SKM-1 treated with dmso at 0.1 percent for 144 hours (cell line): ENCODE data around the gene ERC2.

ENCODE experiments used
- DNase-seq: peaks from one replicate; lab custom pipeline; 2025; ENCODE audit not compliant: unreplicated experiment; lab: John Stamatoyannopoulos, UW

Gene ERC2

DNA sequence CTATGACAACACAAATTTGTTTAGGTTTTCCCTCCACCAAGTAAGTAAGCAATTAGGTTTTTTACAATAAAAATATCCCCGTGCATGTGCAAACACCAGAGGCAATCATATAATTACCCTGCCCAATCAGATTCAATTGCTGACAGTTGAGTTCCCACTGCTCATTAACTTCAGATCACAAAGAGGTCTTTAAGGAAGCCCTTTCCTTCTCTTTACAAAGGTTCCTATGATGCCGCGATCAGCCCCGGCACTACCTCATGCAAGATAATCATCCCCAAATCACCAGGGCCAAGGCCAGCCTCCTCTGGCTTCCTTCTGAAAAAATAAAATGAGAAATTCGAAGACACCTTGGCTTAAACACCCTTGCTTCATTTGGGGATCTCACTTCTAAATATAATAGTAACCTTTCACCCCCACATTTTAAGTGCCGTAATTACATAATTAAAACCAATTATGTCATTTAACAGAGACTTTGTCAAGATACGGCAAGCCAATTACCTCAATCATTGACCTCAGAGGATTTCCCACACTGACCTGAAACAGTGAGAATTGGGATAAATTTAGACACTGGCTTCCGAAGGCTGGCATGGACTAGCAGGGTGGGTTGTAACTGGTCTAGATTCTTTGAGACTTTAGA lies 859.8 kb downstream of the ERC2 start:
- no peak for DNase-seq

DNA sequence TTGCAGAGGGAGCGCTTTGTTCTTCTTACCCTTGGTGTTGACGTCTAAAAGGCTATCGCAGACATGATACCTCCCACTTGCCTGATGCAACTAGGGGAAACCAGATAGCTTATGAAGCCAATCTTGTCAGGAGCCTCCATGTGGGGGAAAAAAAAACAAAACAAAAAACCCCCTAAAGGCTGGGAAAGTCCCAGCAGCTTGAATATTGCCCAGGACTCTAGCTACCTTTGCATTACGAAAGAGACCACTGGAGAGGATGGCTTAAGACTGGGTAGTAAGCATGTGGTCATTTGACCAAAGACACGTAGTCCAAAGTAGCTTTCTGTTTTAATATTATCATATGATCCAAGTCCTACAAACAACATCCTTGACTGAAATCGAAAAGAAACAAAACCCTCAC lies 860.4 kb downstream of the ERC2 start:
- no peak for DNase-seq

DNA sequence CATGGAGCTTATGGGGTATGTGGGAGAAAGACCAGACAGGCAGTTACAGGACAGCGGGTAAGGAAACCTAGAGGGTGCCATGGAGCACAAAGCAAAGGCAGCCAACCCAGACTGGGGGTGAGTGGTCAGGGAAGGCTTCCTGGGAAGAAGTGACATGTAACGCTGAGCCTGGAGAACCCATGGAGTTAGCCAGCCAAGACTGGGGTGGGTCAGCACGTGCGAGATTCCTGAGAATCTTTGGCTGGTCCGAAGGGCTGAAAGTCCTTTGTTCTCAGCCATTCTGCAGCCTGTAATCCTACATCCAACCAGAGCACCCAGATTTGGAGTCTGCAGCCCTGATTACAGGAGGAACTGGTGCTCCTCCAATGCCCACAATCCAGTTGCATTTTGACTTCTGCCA lies 861.1 kb downstream of the ERC2 start:
- no peak for DNase-seq

DNA sequence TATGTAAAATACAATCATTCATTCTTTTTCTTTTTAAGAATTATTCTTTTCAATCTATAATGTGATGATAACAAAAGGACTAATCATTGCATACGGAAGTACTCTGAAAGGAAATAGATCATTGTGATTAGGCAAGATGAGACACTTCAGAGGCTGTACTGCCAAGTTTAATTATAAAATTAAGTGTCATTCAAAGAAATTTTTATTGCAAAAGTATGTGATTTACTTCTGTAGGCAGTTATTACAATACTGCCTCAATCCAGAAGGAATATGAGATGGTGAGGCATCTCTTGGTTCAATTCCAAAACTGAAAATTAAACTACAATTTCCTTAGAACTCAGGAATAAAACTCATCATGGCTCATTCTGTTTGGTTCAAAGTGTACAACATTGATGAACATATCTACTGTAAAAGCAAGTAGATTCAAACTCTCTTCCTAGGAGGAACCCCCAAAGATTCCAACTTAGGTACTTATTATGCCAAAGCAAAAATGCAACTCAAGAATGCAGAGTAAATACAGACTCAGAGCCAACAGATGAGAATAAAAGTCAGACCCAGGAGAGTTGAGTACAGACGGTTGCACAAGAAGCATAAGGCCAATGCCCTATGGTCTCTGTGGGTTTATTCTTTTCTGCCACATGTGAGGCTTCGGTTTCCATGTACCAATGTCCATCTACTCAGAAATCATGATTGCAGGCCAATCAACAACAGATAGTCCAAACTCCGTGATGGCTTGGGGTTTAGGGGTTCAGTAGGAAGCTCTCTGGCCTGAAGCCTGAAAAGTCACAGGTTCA lies 862.6 kb downstream of the ERC2 start:
- DNase-seq, result no peak

DNA sequence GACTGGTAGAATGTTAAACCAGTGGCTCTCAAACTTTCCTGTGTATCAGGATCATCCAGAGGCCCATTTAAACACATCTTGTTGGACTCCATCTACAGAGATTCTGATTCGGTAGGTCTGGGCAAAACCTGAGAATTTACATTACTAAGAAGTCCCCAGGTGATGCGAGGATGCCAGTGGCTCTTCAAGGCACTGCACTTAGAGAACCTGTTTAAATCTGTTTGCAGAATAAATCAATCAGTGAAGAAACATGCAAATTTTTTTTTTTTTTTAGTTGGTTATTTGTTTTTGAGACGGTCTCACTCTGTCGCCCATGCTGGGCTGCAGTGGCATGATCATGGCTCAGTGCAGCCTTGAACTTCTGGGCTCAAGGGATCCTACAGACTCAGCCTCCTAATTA lies 863.4 kb downstream of the ERC2 start:
- no peak for DNase-seq

DNA sequence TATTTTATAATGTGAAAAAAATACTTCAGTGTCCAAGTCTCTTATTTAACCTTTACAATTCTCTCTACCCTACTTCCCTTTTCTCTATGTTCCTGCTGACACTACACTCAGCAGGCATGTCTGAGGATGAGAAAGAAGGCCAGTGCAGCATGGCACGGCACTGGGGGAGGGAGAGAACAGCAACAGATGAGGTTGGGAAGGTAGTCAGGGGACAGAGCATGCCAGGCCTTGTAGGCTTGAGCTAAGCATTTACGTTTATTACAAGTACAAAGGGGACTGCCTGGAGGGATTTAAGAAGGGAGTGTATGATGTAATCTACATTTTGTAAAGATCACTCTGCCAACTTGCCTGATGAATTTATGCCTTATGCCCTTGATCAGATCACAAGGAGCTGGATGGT lies 863.9 kb downstream of the ERC2 start:
- DNase-seq, result no peak

DNA sequence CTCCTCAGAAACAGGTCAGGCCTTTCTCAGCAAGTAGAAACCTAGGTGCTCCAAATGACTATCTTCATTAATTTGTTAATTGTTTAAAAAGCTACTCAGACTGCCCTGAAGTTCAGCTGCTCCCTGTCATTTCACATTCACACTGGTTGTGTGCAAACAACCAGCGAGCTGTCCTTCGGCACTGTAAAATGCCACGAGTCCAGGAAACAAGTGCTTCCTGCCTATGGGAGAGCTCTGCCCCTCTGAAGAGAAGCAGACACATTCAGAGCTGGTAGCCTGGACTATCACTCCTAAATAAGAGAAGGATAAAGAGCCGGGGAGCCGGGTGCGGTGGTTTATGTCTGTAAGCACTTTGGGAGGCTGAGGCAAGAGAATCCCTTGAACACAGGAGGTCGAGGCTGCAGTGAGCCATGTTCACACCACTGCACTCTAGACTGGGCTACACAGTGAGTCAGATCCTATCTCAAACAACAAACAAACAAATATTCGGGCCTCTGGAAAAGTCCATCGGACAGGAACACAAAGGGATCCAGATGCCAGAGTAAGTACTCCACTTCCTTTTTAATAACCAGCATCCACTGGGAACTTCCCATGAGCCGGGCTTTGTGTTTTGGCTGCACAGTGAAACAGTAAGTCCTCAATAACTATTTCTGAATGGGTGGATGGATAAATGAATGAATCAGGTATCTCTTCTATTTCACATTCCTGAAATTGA lies 866.7 kb downstream of the ERC2 start:
- DNase-seq, result no peak

DNA sequence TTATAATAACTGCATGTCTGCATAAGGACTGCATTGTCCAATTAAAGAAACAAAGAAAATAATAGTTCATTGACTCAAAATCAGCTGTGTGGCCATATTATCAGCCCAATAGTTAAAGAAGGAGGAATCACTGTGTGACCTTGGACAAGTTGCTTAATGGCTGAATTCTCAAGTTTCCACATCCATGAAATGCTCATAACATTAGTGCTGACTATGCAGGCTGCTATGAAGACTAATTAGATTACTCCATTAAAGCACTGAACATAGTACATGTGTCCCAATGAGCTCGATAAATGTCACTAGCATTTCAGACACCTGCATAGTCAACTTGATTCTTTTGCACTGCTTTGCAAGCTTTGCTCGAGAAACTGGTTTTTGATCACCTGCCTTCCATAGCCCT lies 870.0 kb downstream of the ERC2 start:
- no peak for DNase-seq

DNA sequence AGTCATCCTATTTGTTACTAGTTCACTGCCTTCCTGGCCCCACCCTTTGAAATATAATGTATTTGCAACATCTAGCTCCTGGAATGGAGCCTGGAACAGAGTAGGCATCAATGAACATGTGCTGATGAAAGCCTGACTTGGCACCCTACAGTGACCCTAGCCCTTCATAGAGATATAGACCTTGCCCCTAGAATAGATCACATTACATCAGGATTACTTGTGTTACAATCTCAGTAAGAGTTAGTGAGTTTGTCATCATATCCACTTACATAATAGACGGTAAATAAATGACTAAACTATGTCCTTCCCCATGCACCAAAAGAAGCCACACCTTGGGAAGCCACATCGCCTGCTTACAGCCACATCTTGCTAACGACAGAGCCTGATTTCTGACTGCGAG lies 870.6 kb downstream of the ERC2 start:
- DNase-seq, result no peak

DNA sequence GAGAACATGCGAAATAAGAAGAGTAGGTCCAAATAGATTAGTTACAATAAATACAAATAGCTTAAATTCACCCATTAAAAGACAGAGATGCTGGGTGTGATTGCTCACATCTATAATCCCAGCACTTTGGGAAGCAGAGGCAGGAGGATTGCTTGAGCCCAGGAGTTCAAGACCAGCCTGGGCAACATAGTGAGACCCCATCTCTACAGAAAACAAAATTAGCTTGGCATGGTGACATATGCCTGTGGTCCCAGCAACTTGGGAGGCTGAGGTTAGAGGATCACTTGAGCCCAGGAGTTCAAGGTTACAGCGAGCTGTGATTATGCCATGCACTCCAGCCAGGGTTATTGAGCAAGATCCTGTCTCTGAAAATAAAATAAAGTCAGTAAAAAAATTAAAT lies 872.1 kb downstream of the ERC2 start:
- no peak for DNase-seq

DNA sequence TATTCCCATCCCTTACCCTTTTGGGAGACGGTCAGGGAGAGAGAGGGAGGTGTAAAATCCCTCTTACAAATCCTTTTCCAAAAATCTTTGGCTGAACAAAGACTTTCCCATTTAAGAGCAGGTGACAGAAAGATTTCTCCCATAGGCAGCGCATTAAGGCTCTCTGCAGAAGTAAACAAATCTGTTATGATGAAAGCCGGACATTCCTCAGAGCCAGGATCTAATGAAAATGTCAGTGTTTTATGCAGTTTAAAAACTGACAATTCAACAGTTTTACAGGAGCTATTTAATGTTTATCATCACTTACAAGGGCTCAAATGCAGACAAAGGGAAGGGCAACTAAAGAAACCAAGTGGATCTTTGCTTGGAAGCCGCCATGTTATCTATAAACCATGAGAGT lies 872.8 kb downstream of the ERC2 start:
- DNase-seq, result no peak

DNA sequence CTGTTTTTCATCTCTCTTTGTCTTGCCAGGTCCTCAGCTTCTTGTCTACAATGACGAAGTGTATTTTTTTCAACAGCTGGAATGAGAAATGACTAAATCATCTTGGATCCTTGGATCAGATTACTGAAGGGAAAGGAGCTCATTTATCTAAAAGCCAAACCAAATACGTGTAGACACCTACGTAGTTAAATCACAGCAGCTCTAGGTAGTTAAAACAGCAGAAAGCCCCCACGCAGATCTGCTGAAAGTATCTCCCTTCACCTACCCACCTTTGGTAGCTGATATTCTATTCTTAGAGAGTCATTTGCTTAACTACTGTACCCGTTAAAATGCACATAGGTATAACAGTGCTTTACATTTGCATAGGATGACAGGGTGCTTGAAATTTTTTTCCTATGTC lies 875.7 kb downstream of the ERC2 start:
- DNase-seq, result no peak

DNA sequence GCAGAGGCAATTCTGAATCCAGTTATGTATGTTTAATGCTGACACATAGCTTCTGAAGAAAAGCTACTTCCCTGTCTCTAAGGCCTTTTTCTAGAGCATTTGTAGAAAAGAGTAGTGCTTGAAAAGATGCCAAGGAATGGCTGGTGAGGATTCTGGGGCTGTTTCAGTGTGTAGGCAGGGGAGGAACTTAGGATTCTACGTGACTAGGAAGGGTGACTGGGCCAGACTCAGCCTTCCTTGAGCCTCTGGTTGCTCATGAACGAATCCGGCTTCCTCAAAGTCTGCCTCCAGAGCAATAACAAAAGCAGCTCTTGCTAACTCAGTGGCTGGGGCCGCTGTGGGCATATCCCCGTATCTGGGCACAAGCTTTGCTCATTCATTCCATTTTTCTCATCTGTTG lies 876.4 kb downstream of the ERC2 start:
- no peak for DNase-seq

DNA sequence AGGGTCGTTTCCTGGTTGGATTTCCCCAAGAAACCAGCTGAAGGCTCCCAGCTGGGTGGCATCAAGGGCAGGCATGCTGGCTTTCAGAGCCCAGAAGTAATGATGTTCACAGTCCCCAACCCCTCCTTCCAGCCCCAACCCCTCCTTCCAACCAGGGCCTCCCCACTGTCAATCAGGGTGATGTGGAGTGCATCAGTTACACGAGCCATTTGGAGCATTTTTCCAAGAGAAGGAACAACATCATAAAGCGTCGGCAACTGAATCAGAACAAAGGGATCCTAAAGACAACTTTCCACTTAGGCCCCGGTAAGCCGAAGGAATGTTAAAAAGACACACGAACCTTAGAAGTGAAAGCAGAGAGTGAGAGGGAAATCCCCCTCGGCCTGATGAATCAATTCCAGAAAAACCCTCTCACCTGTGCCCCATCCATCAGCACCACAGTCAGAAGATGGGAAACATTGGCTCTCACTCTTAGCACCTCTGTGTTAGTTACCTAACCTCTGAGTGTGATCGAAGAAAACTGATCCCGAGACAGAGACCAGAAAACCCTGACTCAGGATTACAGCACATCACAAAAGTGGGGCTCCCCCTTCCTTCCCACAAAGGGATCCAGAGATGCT lies 880.0 kb downstream of the ERC2 start:
- no peak for DNase-seq

DNA sequence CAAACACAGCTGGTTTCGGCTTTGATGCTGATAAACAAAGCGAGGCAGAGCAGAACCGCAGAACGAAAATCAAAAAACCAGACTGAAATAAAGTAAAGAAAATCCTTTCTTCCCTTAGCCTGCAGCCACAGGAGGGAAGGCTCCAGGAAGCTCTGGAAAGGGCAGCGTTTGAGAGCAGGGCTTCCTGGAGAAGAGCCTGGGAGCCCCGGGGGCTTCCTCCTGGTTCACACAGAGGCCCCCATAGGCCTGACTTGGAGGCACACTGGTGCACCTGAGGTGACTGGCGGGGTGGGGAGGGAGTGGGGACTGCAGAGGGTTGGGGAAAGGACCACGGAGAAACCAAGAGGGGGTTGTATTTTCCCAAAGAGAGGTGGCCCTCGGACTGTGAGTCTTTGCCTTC lies 882.4 kb downstream of the ERC2 start:
- no peak for DNase-seq

DNA sequence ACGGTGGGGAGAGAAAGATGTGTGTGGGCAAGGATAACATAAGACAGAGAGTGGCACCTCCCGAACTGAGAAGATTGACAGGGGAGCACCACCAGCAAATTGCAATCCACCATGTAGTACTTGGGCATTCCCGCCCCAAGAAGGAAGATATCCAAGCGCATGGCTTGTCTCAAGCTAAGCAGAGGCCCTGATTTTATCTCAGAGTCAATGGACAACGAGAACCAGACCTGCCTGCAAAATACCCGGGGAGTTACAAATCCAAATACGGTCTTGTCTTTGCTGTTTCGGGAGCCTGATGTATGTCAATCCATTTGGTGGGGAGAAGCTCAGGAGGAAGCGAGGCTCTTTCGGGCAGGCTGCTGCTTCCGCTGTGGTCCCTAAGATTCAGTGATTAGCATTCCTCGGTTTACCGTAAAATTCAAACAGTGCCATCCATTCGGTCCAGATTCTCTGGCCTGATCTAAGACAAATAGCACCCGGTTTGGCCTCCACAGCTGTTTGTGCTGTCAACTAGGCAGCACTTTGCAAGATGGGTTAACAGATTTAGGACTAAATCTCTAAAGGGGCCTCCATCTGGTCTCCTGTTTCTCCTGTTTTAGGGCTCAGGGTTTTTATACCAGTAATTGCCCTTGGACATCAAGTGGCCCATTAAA lies 883.4 kb downstream of the ERC2 start:
- no peak for DNase-seq

DNA sequence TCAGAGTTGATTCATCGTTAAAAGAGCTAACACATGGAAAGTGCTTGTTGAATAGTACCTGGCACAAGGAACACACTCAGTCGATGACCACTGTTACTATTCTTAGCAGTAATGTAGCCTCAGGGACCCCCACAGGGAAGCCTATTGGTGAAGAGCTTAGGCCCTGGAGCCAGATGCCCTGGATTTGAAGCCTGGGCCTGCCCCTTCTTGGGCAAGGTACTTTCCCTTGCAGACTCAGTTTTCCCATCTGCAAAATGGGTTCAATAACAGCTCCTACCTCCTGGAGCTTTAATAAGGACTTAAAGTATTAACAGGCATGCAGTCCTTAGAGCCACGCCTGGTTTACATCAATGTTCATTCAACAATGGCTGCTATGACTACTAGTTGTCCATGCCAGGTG lies 884.2 kb downstream of the ERC2 start:
- no peak for DNase-seq

DNA sequence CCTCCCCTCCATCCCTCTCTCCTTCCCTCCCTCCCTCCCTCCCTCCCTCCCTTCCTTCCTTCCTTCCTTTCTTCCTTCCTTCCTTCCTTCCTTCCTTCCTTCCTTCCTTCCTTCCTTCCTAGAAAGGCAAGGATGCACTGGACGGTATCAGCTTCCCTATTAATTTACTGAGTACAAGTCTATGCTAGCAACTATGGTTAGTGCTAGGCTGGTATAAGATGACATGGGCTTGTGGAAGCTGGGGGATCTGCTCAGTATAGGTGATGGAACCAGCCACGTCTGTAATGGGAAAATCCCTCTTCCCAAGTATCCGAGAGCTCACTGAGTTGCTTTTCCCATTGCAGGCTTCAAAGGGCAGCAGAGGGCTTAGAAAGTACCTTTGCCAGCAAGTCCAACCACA lies 884.8 kb downstream of the ERC2 start:
- no peak for DNase-seq

DNA sequence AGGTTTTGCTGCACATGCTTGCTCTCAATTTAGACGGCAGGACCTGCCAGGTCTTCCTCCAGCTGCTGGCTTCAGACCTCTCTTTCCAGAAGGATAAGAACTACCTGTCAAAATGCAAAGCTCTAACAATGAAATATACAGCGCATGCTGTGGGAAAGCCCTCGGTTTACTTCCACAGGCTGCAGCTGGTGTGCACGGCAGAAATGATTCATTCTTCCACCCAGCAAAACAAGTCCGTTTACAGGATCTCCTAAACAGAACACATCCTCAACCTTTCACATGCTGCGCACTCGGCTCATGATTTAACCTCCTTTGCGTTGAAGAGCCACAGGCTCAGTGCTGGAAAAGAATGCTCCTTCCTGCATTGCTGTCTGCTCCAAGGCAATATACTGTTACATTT lies 888.8 kb downstream of the ERC2 start:
- DNase-seq, result no peak

DNA sequence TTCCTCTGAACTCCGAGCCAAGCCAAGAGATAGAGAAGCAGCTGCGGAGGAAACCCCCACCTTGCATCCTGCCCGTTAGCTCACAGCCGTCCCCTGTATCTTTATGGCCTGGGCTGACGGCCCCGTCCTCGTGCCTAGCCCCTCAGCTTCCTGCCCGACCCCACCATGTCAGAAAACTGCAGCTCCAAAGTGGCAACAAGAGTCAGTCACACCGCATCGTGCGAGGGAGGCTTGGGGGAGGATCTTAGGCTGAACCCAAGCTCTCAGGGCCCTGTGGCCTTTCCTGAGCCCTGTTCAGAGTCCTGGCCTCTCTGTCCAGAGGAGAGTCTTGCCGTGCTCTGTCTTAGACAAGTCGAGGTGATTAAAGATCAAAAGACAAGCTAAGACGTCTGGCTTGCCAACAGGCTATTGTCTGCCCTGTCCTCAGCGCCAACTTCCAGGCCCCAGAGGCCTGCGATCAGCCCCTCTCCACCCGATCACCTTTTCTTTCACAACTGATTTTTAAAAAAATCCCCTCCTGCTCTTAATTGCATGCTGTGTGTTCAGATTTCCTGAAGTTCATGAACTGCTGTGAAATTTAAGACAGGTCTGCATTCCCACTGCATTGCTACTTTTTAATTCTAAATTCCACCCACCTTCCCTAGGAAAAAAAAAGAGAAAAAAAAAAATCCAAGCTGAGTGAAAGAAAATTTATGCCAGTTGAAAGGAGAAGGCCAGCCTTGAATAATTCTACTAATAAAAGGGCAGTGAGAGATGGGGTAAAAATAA lies 891.5 kb downstream of the ERC2 start:
- no peak for DNase-seq

DNA sequence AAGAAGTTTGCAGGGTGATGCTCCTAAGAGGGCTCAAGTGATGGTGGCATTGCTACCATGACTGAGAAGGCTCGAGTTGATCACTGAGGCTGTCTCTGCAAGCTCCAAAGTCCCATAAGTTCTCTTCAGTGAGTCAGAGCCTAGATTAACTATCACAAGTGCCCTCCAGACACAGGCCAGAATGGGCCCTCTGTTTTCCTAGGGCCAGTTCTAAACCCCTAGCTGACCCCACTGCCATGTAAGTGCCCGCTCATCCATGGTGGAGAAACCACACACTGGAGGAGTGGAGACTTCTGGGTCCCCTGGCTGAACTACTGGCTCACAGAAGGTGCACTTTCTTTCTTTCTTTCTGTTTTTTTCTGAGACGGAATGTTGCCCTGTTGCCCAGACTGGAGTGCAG lies 893.6 kb downstream of the ERC2 start:
- DNase-seq, result no peak
